H1 (cell line): ENCODE measurements around the gene SLC8A1. TPM values are rescaled to one million over a fixed set of nuclear protein-coding genes. Genes with fewer than 3 reads are reported as not detected.

Experiments used
- CTCF ChIA-PET: fragments of 300-600 bp; sonication (Branson Sonifier 250); formaldehyde crosslinking; loops from one replicate; lab custom pipeline; 2021; ENCODE audit not compliant: partially characterized antibody; lab: Charles Lee
- POLR2A ChIA-PET: fragments of 300-600 bp; sonication (Branson Sonifier 250); formaldehyde crosslinking; loops from one replicate; lab custom pipeline; 2021; ENCODE audit warnings: inconsistent platforms; ENCODE audit not compliant: partially characterized antibody; lab: Charles Lee
- DNase-seq, 2 experiments: peaks; one replicate each; pipeline versions ENCODE4 v3.0.0 to v3.0.0-alpha.2; 2010 to 2022; ENCODE audit warnings: low spot score in 2 of 2, low read depth in 1 of 2, mixed read lengths in 1 of 2
- FAIRE-seq: peaks from 2 replicates; lab custom pipeline; 2011; peaks lifted over from hg19 to GRCh38; lab: Jason Lieb, UNC
- H2AFZ ChIP-seq: 2 replicates; pipeline ENCODE4 v1.8.1; 2012; ENCODE audit warnings: low read length, inconsistent platforms
- H2AK5ac ChIP-seq: 2 replicates; pipeline ENCODE4 v1.6.1; 2013; ENCODE audit warnings: low read depth, low read length
- H2BK120ac ChIP-seq: replicated peaks from 2 replicates; pipeline ENCODE3; 2013; ENCODE audit warnings: low read depth, low read length, inconsistent platforms
- H2BK12ac ChIP-seq: 2 replicates; pipeline ENCODE4 v1.6.1; 2013; ENCODE audit warnings: low read depth, low read length
- H2BK15ac ChIP-seq: 2 replicates; pipeline ENCODE4 v1.6.1; 2013; ENCODE audit warnings: low read length
- H2BK20ac ChIP-seq: 2 replicates; pipeline ENCODE4 v1.6.1; 2013; ENCODE audit warnings: low read length
- H2BK5ac ChIP-seq: 2 replicates; pipeline ENCODE4 v1.6.1; 2013; ENCODE audit warnings: low read depth, low read length
- H3K14ac ChIP-seq: 2 replicates; pipeline ENCODE4 v1.6.1; 2013; ENCODE audit warnings: inconsistent platforms; ENCODE audit not compliant: insufficient read length
- H3K18ac ChIP-seq: 2 replicates; pipeline ENCODE4 v1.6.1; 2013; ENCODE audit warnings: low read length; ENCODE audit errors: extremely low read depth
- H3K23ac ChIP-seq: 2 replicates; pipeline ENCODE4 v1.6.1; 2013; ENCODE audit warnings: inconsistent platforms; ENCODE audit not compliant: insufficient read length
- H3K23me2 ChIP-seq: 2 replicates; pipeline ENCODE4 v1.6.1; 2013; ENCODE audit warnings: low read depth, low read length
- H3K27ac ChIP-seq: 2 replicates; pipeline ENCODE4 v1.6.1; 2011; ENCODE audit warnings: low read depth, low read length, inconsistent platforms
- H3K27me3 ChIP-seq, 4 experiments: replicated peaks in 1 of 4; 1 replicate in 1 of 4; 2 replicates in 3 of 4; pipeline versions ENCODE4 v1.6.1 to v1.8.1; 2011 to 2013; ENCODE audit warnings: low read length in 3 of 4, mild to moderate bottlenecking in 3 of 4, inconsistent platforms in 2 of 4, mixed read lengths in 2 of 4, moderate library complexity in 1 of 4; ENCODE audit not compliant: control insufficient read depth in 3 of 4, insufficient read depth in 3 of 4; ENCODE audit errors: extremely low read depth in 1 of 4
- H3K36me3 ChIP-seq, 4 experiments: 2 replicates each; pipeline versions ENCODE4 v1.6.1 to v1.8.1; 2011 to 2013; ENCODE audit warnings: mild to moderate bottlenecking in 4 of 4, low read length in 3 of 4, moderate library complexity in 2 of 4, control low read depth in 1 of 4, inconsistent platforms in 1 of 4; ENCODE audit not compliant: insufficient read depth in 4 of 4, control insufficient read depth in 2 of 4
- H3K4ac ChIP-seq: replicated peaks from 2 replicates; pipeline ENCODE3; 2013; ENCODE audit warnings: low read length, low read depth, mixed read lengths, inconsistent platforms; ENCODE audit not compliant: insufficient read length
- H3K4me1 ChIP-seq, 4 experiments: replicated peaks in 1 of 4; 1 replicate in 1 of 4; 2 replicates in 3 of 4; pipeline versions ENCODE4 v1.6.1 to v1.8.1; 2011 to 2013; ENCODE audit warnings: low read length in 3 of 4, inconsistent platforms in 2 of 4, mixed read lengths in 1 of 4; ENCODE audit not compliant: insufficient read depth in 4 of 4, control insufficient read depth in 3 of 4
- H3K4me2 ChIP-seq, 2 experiments: 2 replicates each; pipeline versions ENCODE4 v1.6.1 to v1.8.1; 2011 to 2013; ENCODE audit warnings: low read depth in 2 of 2, low read length in 2 of 2, control low read depth in 1 of 2, inconsistent platforms in 1 of 2, mild to moderate bottlenecking in 1 of 2; ENCODE audit not compliant: insufficient read depth in 1 of 2
- H3K4me3 ChIP-seq, 4 experiments: fragments of 200-600, 300-600 bp in 1 of 4; sonication (generic), shearing (Covaris generic), sonication (Bioruptor Twin) in 1 of 4; 2 replicates each; pipeline versions ENCODE4 v1.5.1 to v1.8.1; 2011 to 2016; ENCODE audit warnings: low read length in 4 of 4, low read depth in 3 of 4, control low read depth in 2 of 4, inconsistent platforms in 2 of 4, mild to moderate bottlenecking in 2 of 4, mixed read lengths in 1 of 4, moderate library complexity in 1 of 4; ENCODE audit not compliant: insufficient read depth in 2 of 4; ENCODE audit errors: extremely low read depth in 1 of 4
- H3K56ac ChIP-seq: replicated peaks from 2 replicates; pipeline ENCODE3; 2013; ENCODE audit warnings: low read depth, mild to moderate bottlenecking, mixed read lengths, low read length, inconsistent platforms; ENCODE audit not compliant: insufficient read length
- H3K79me1 ChIP-seq: 2 replicates; pipeline ENCODE4 v1.6.1; 2013; ENCODE audit warnings: low read depth, low read length, control low read depth
- H3K79me2 ChIP-seq, 2 experiments: 2 replicates each; pipeline versions ENCODE4 v1.6.1 to v1.8.1; 2012 to 2013; ENCODE audit warnings: low read length in 2 of 2, mild to moderate bottlenecking in 2 of 2, inconsistent platforms in 1 of 2; ENCODE audit not compliant: insufficient read depth in 2 of 2, control insufficient read depth in 1 of 2
- H3K9ac ChIP-seq, 4 experiments: replicated peaks in 1 of 4; 1 replicate in 1 of 4; 2 replicates in 3 of 4; pipeline versions ENCODE4 v1.6.1 to v1.8.1; 2011 to 2013; ENCODE audit warnings: low read depth in 3 of 4, low read length in 3 of 4, control low read depth in 2 of 4, mild to moderate bottlenecking in 2 of 4, moderate library complexity in 2 of 4, inconsistent platforms in 1 of 4; ENCODE audit errors: extremely low read depth in 1 of 4
- H3K9me3 ChIP-seq, 2 experiments: 2 replicates each; pipeline versions ENCODE4 v1.6.1 to v1.8.1; 2012 to 2013; ENCODE audit warnings: mild to moderate bottlenecking in 2 of 2, moderate library complexity in 2 of 2, control low read depth in 1 of 2, inconsistent platforms in 1 of 2, low read depth in 1 of 2, low read length in 1 of 2, mixed read lengths in 1 of 2; ENCODE audit not compliant: insufficient read depth in 2 of 2
- H4K20me1 ChIP-seq, 2 experiments: replicated peaks in 1 of 2; 2 replicates each; pipeline versions ENCODE3 to v1.8.1; 2011 to 2013; ENCODE audit warnings: inconsistent platforms in 2 of 2, low read length in 2 of 2, mild to moderate bottlenecking in 1 of 2; ENCODE audit not compliant: insufficient read depth in 2 of 2, control insufficient read depth in 1 of 2
- H4K5ac ChIP-seq: 2 replicates; pipeline ENCODE4 v1.6.1; 2013; ENCODE audit warnings: low read length, low read depth, mixed read lengths, inconsistent platforms; ENCODE audit not compliant: insufficient read length
- H4K8ac ChIP-seq: 2 replicates; pipeline ENCODE4 v1.8.0; 2013; ENCODE audit warnings: mild to moderate bottlenecking, moderate library complexity, low read length, inconsistent platforms; ENCODE audit not compliant: insufficient read depth; ENCODE audit errors: extremely low read depth
- H4K91ac ChIP-seq: replicated peaks from 2 replicates; pipeline ENCODE3; 2013; ENCODE audit warnings: low read length, mixed read lengths, inconsistent platforms; ENCODE audit not compliant: insufficient read length
- GABPA ChIP-seq: IDR thresholded peaks from 2 replicates; pipeline ENCODE4 v1.6.1; 2011; ENCODE audit warnings: mild to moderate bottlenecking, low read length, moderate library complexity, borderline replicate concordance; ENCODE audit not compliant: insufficient read depth
- HDAC6 ChIP-seq: IDR thresholded peaks from one replicate; pipeline ENCODE4 v1.7.1; 2012; ENCODE audit warnings: low read depth, mild to moderate bottlenecking, inconsistent platforms, low read length, moderate library complexity
- MAX ChIP-seq: IDR thresholded peaks from 2 replicates; pipeline ENCODE4 v1.6.1; 2012; ENCODE audit warnings: inconsistent platforms
- TAF1 ChIP-seq: IDR thresholded peaks from 2 replicates; pipeline ENCODE4 v1.6.1; 2011; ENCODE audit warnings: mild to moderate bottlenecking, low read depth, low read length
- TEAD4 ChIP-seq: IDR thresholded peaks from 2 replicates; pipeline ENCODE4 v1.6.1; 2012; ENCODE audit warnings: low read depth, low read length, inconsistent platforms, mixed read lengths
- WGBS, 2 experiments: shearing (Covaris generic) in 1 of 2; methylation state at CpG; one replicate each; pipeline versions ENCODE4 v1.1.6 to v1.1.7; 2013 to 2015; ENCODE audit warnings: low lambda C conversion rate in 2 of 2, mixed read lengths in 2 of 2, inconsistent platforms in 1 of 2, low coverage in 1 of 2, missing lambda C conversion rate in 1 of 2; ENCODE audit not compliant: insufficient replicate concordance in 2 of 2, insufficient coverage in 1 of 2, insufficient read length in 1 of 2; ENCODE audit errors: extremely low coverage in 1 of 2, missing lambda C conversion rate in 1 of 2; 5-methylcytosine and 5-hydroxymethylcytosine counted together
- polyA plus RNA-seq, 7 experiments: library from polyadenylated mRNA; depleted of rRNA in 3 of 7; stranded (reverse) in 5 of 7; unstranded in 2 of 7; fragments of >200 nt in 5 of 7; fragments of 200-250 nt in 2 of 7; gene quantifications; 1 replicate in 5 of 7; 2 replicates in 1 of 7; 4 replicates in 1 of 7; pipeline versions ENCODE4 v1.2.1 to v1.2.3, GENCODE V29; 2011 to 2013; ENCODE audit warnings: missing spikeins in 2 of 7, mixed read lengths in 2 of 7
- total RNA-seq: library from RNA; stranded (reverse); fragmentation: NEBNext Ultra II Directional; extraction: Animal tissue kit (Norgen Biotek cat#: 25700); gene quantifications from 2 replicates; pipeline ENCODE4 v1.2.1, GENCODE V29; 2021

Gene SLC8A1
- total and polyA plus RNA-seq, 2 of the 8 experiments (the other 6 are each of a cell fraction or from before 2014, with no cell fraction given) = 0.68 to 3.6 TPM

GRCh38 chr2:40367032-40367431 lies 84.9 kb downstream of the SLC8A1 start:
- Histone ChIP-seq H4K5ac (no peak overlapping the region), H2BK5ac (no peak overlapping the region), H4K20me1 (no peaks in the 10 kb centered on the region), H2AFZ (no peak overlapping the region), H2AK5ac (no peak overlapping the region), H4K8ac (no peak overlapping the region), H3K9ac (no peak overlapping the region), H3K27ac (no peak overlapping the region), H3K4ac (no peak overlapping the region), H2BK15ac (no peak overlapping the region), H3K9me3 (no peaks in the 10 kb centered on the region), H3K4me1 (peaks cover 0 to 4% (median 0%) of the 10 kb centered on the region in 4 experiments; a peak in 1 of 7 replicates), H3K14ac (no peak overlapping the region), H3K4me3 (no peak overlapping the region), H4K91ac (no peak overlapping the region), H2BK20ac (no peak overlapping the region), H3K23me2 (no peaks in the 10 kb centered on the region), H3K36me3 (no peaks in the 10 kb centered on the region), H3K79me2 (no peaks in the 10 kb centered on the region), H3K4me2 (no peak overlapping the region), H2BK120ac (no peak overlapping the region), H3K23ac (no peak overlapping the region), H3K79me1 (no peaks in the 10 kb centered on the region), H2BK12ac (no peak overlapping the region), H3K18ac (no peak overlapping the region), H3K56ac (no peak overlapping the region), H3K27me3 (no peaks in the 10 kb centered on the region)
- DNase-seq (no peak), FAIRE-seq (no peak)
- CTCF ChIA-PET = interaction anchor here (1.3 kb wide), 1 partner anchor 8 kb away, joined by 4 read pairs; no protein-coding TSS in a partner anchor
- POLR2A ChIA-PET = no interaction called here
- WGBS, 2 experiments = 98% methylated on average over 2 of the region's 2 CpGs; no CpG with 5 or more reads in 1 of the 2 experiments
- TF ChIP-seq GABPA (no peak), MAX (no peak), TAF1 (no peak), TEAD4 (no peak), HDAC6 (no peak)
